ENCODE measurements around the gene KLF13.

Gene KLF13

GRCh38 chr15:31321418-31321817, 5.2 kb upstream of the KLF13 start:
- no peaks in the 10 kb centered on the region for H3K36me3 ChIP-seq (ENCODE audit: control insufficient read depth in 1 of 2, insufficient read depth in 2 of 2, low read length in 2 of 2)
- H3K27ac ChIP-seq (ENCODE audit: low read length), result no peak overlapping the region
- peaks cover 9 to 10% of the 10 kb centered on the region in 2 donors for H3K4me1 ChIP-seq (ENCODE audit: control insufficient read depth in 1 of 2, insufficient read depth in 2 of 2, low read length in 2 of 2)
- no peak overlapping the region for H3K4me3 ChIP-seq (ENCODE audit: low read depth in 1 of 2, low read length in 2 of 2)
- H3K27me3 ChIP-seq (ENCODE audit: low read depth, low read length), result no peaks in the 10 kb centered on the region
- peaks cover 0 to 3% of the 10 kb centered on the region in 2 donors for H3K9me3 ChIP-seq (ENCODE audit: control insufficient read depth in 1 of 2, low read length in 2 of 2)

GRCh38 chr15:31322504-31322903, 4.1 kb upstream of the KLF13 start:
- no peak overlapping the region for H3K4me3 ChIP-seq (ENCODE audit: low read depth in 1 of 2, low read length in 2 of 2)
- H3K36me3 ChIP-seq (ENCODE audit: control insufficient read depth in 1 of 2, insufficient read depth in 2 of 2, low read length in 2 of 2), result no peaks in the 10 kb centered on the region
- H3K27me3 ChIP-seq (ENCODE audit: low read depth, low read length), result no peaks in the 10 kb centered on the region
- H3K4me1 ChIP-seq (ENCODE audit: control insufficient read depth in 1 of 2, insufficient read depth in 2 of 2, low read length in 2 of 2), result peaks cover 9 to 10% of the 10 kb centered on the region in 2 donors
- H3K27ac ChIP-seq (ENCODE audit: low read length), result no peak overlapping the region
- peaks cover 0 to 3% of the 10 kb centered on the region in 2 donors for H3K9me3 ChIP-seq (ENCODE audit: control insufficient read depth in 1 of 2, low read length in 2 of 2)

- Histone ChIP-seq H3K9me3 (ENCODE audit: control insufficient read depth in 1 of 2, low read length in 2 of 2) (peaks cover 0 to 3% of the 10 kb centered on the region in 2 donors), H3K27ac (ENCODE audit: low read length) (no peak overlapping the region), H3K4me1 (ENCODE audit: control insufficient read depth in 1 of 2, insufficient read depth in 2 of 2, low read length in 2 of 2) (peaks cover 9 to 10% of the 10 kb centered on the region in 2 donors), H3K27me3 (ENCODE audit: low read depth, low read length) (no peaks in the 10 kb centered on the region), H3K4me3 (ENCODE audit: low read depth in 1 of 2, low read length in 2 of 2) (no peak overlapping the region), H3K36me3 (ENCODE audit: control insufficient read depth in 1 of 2, insufficient read depth in 2 of 2, low read length in 2 of 2) (no peaks in the 10 kb centered on the region)
Observed at GRCh38 chr15:31323627-31324026, 3.0 kb upstream of the KLF13 start.

- Histone ChIP-seq H3K27me3 (ENCODE audit: low read depth, low read length) (no peaks in the 10 kb centered on the region), H3K9me3 (ENCODE audit: control insufficient read depth in 1 of 2, low read length in 2 of 2) (peaks cover 0 to 3% of the 10 kb centered on the region in 2 donors), H3K36me3 (ENCODE audit: control insufficient read depth in 1 of 2, insufficient read depth in 2 of 2, low read length in 2 of 2) (no peaks in the 10 kb centered on the region), H3K4me1 (ENCODE audit: control insufficient read depth in 1 of 2, insufficient read depth in 2 of 2, low read length in 2 of 2) (peaks cover 10 to 11% of the 10 kb centered on the region in 2 donors), H3K4me3 (ENCODE audit: low read depth in 1 of 2, low read length in 2 of 2) (no peak overlapping the region), H3K27ac (ENCODE audit: low read length) (peak overlapping the region; percentile 89)
Observed at GRCh38 chr15:31324186-31324585, 2.4 kb upstream of the KLF13 start.

- Histone ChIP-seq H3K27me3 (ENCODE audit: low read depth, low read length) (no peaks in the 10 kb centered on the region), H3K27ac (ENCODE audit: low read length) (peak overlapping the region; percentile 89), H3K4me3 (ENCODE audit: low read depth in 1 of 2, low read length in 2 of 2) (peak overlapping the region; percentile 71 to 74), H3K9me3 (ENCODE audit: control insufficient read depth in 1 of 2, low read length in 2 of 2) (peaks cover 0 to 3% of the 10 kb centered on the region in 2 donors), H3K4me1 (ENCODE audit: control insufficient read depth in 1 of 2, insufficient read depth in 2 of 2, low read length in 2 of 2) (peaks cover 13 to 19% of the 10 kb centered on the region in 2 donors), H3K36me3 (ENCODE audit: control insufficient read depth in 1 of 2, insufficient read depth in 2 of 2, low read length in 2 of 2) (no peaks in the 10 kb centered on the region)
Observed at GRCh38 chr15:31324806-31325594, 1.6 kb upstream of the KLF13 start.

- Histone ChIP-seq H3K27ac (ENCODE audit: low read length) (peak overlapping the region; percentile 89), H3K36me3 (ENCODE audit: control insufficient read depth in 1 of 2, insufficient read depth in 2 of 2, low read length in 2 of 2) (peaks cover 0 to 2% of the 10 kb centered on the region in 2 donors), H3K9me3 (ENCODE audit: control insufficient read depth in 1 of 2, low read length in 2 of 2) (peaks cover 0 to 3% of the 10 kb centered on the region in 2 donors), H3K4me3 (ENCODE audit: low read depth in 1 of 2, low read length in 2 of 2) (peak overlapping the region; percentile 71 to 74), H3K27me3 (ENCODE audit: low read depth, low read length) (no peaks in the 10 kb centered on the region), H3K4me1 (ENCODE audit: control insufficient read depth in 1 of 2, insufficient read depth in 2 of 2, low read length in 2 of 2) (peaks cover 19 to 26% of the 10 kb centered on the region in 2 donors)
Observed at GRCh38 chr15:31325595-31326155, 960 bp upstream of the KLF13 start.

- Histone ChIP-seq H3K36me3 (ENCODE audit: control insufficient read depth in 1 of 2, insufficient read depth in 2 of 2, low read length in 2 of 2) (peaks cover 0 to 2% of the 10 kb centered on the region in 2 donors), H3K9me3 (ENCODE audit: control insufficient read depth in 1 of 2, low read length in 2 of 2) (no peaks in the 10 kb centered on the region), H3K27me3 (ENCODE audit: low read depth, low read length) (no peaks in the 10 kb centered on the region), H3K4me1 (ENCODE audit: control insufficient read depth in 1 of 2, insufficient read depth in 2 of 2, low read length in 2 of 2) (peaks cover 22 to 34% of the 10 kb centered on the region in 2 donors), H3K4me3 (ENCODE audit: low read depth in 1 of 2, low read length in 2 of 2) (peak overlapping the region; percentile 33 to 63), H3K27ac (ENCODE audit: low read length) (no peak overlapping the region)
Observed at GRCh38 chr15:31326875-31327668, 437 bp downstream of the KLF13 start.

- H3K27ac ChIP-seq (ENCODE audit: low read length), result peak overlapping the region; percentile 91
- peak overlapping the region; percentile 79 to 85 for H3K4me3 ChIP-seq (ENCODE audit: low read depth in 1 of 2, low read length in 2 of 2)
- H3K4me1 ChIP-seq (ENCODE audit: control insufficient read depth in 1 of 2, insufficient read depth in 2 of 2, low read length in 2 of 2), result peaks cover 28 to 41% of the 10 kb centered on the region in 2 donors
- no peaks in the 10 kb centered on the region for H3K9me3 ChIP-seq (ENCODE audit: control insufficient read depth in 1 of 2, low read length in 2 of 2)
- H3K27me3 ChIP-seq (ENCODE audit: low read depth, low read length), result no peaks in the 10 kb centered on the region
- peaks cover 0 to 2% of the 10 kb centered on the region in 2 donors for H3K36me3 ChIP-seq (ENCODE audit: control insufficient read depth in 1 of 2, insufficient read depth in 2 of 2, low read length in 2 of 2)
Observed at GRCh38 chr15:31327669-31328427, 1.2 kb downstream of the KLF13 start.

GRCh38 chr15:31328428-31328968, 1.9 kb downstream of the KLF13 start:
- no peaks in the 10 kb centered on the region for H3K27me3 ChIP-seq (ENCODE audit: low read depth, low read length)
- peaks cover 0 to 2% of the 10 kb centered on the region in 2 donors for H3K36me3 ChIP-seq (ENCODE audit: control insufficient read depth in 1 of 2, insufficient read depth in 2 of 2, low read length in 2 of 2)
- peak overlapping the region; percentile 79 to 85 for H3K4me3 ChIP-seq (ENCODE audit: low read depth in 1 of 2, low read length in 2 of 2)
- H3K27ac ChIP-seq (ENCODE audit: low read length), result peak overlapping the region; percentile 91
- H3K4me1 ChIP-seq (ENCODE audit: control insufficient read depth in 1 of 2, insufficient read depth in 2 of 2, low read length in 2 of 2), result peaks cover 28 to 45% of the 10 kb centered on the region in 2 donors
- H3K9me3 ChIP-seq (ENCODE audit: control insufficient read depth in 1 of 2, low read length in 2 of 2), result no peaks in the 10 kb centered on the region

GRCh38 chr15:31328969-31329639, 2.5 kb downstream of the KLF13 start:
- Histone ChIP-seq H3K4me3 (ENCODE audit: low read depth in 1 of 2, low read length in 2 of 2) (peak overlapping the region; percentile 79 to 85), H3K27ac (ENCODE audit: low read length) (peak overlapping the region; percentile 91), H3K36me3 (ENCODE audit: control insufficient read depth in 1 of 2, insufficient read depth in 2 of 2, low read length in 2 of 2) (peaks cover 0 to 2% of the 10 kb centered on the region in 2 donors), H3K4me1 (ENCODE audit: control insufficient read depth in 1 of 2, insufficient read depth in 2 of 2, low read length in 2 of 2) (peaks cover 28 to 45% of the 10 kb centered on the region in 2 donors), H3K27me3 (ENCODE audit: low read depth, low read length) (no peaks in the 10 kb centered on the region), H3K9me3 (ENCODE audit: control insufficient read depth in 1 of 2, low read length in 2 of 2) (no peaks in the 10 kb centered on the region)
